ENCODE data around the gene C1orf198.

- TF ChIP-seq POLR2A (IDR thresholded peaks at IDR 0.05) (no peak), POLR2AphosphoS5 (IDR thresholded peaks at IDR 0.05) (no peak)
These were observed 9.7 kb upstream of the C1orf198 start for GRCh38 chr1:230877924-230878590.

Data from breast epithelium (tissue), 3 donors.